GM12864 (cell line): ENCODE measurements around the gene ARHGAP45.
A peak's percentile ranks its signal among the peaks of the same experiment; 100 is the strongest.
"Not testable (repeated sequence)": the region's sequence is repeated elsewhere in the genome, so short reads cannot be mapped to it uniquely, and the experiment has no call there.

ENCODE experiments used
- DNase-seq: peaks from one replicate; pipeline ENCODE4 v3.0.0-alpha.2; 2011; ENCODE audit warnings: low read depth
- H3K4me3 ChIP-seq: 2 replicates; pipeline ENCODE4 v1.5.1; 2011; ENCODE audit warnings: mild to moderate bottlenecking, low read depth, low read length, control low read depth
- TF ChIP-seq, protein P1 (sequence below): IDR thresholded peaks from 2 replicates; pipeline ENCODE4 v1.5.1; 2011; ENCODE audit warnings: low read depth, mild to moderate bottlenecking, moderate library complexity, low read length, control low read depth, inconsistent platforms; ENCODE audit errors: missing control alignments

ARHGAP45 gene

DNA sequence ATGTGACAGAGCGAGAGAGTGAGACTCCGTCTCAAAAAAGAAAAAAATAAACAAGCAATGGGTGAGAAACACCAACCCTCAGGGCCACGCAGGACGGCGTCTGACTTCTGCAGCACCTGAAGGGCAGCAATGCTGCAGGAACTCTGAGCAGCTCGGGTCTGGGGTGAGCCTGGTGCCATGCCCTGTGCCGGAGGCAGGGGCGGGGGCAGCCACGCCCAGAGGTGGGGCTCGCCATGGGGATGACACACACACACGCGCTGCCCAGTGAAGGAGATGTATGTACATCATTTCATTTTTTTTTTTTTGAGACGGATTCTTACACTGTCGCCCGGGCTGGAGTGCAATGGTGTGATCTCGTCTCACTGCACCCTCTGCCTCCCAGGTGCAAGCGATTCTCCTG is 61.1 kb downstream of the ARHGAP45 start:
- no peak overlapping the region for H3K4me3 ChIP-seq
- TF ChIP-seq, protein P1, sequence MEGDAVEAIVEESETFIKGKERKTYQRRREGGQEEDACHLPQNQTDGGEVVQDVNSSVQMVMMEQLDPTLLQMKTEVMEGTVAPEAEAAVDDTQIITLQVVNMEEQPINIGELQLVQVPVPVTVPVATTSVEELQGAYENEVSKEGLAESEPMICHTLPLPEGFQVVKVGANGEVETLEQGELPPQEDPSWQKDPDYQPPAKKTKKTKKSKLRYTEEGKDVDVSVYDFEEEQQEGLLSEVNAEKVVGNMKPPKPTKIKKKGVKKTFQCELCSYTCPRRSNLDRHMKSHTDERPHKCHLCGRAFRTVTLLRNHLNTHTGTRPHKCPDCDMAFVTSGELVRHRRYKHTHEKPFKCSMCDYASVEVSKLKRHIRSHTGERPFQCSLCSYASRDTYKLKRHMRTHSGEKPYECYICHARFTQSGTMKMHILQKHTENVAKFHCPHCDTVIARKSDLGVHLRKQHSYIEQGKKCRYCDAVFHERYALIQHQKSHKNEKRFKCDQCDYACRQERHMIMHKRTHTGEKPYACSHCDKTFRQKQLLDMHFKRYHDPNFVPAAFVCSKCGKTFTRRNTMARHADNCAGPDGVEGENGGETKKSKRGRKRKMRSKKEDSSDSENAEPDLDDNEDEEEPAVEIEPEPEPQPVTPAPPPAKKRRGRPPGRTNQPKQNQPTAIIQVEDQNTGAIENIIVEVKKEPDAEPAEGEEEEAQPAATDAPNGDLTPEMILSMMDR, result no peak
- no peak for DNase-seq

DNA sequence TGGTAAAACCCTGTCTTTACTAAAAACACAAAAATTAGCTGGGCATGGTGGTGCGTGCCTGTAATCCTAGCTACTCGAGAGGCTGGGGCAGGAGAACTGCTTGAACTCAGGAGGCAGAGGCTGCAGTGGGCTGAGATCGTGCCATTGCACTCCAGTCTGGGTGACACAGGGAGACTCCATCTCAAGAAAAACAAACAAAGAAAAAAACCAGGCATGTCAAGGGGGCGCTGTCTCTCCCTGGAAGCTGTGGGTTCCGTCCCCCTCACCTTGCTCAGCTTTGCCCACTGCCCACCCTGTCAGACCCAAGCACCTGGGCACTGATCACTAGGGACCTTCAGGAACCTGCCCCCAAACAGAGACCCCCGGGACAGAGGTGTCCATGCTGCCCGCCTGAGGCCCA is 62.1 kb downstream of the ARHGAP45 start:
- not testable (repeated sequence) for H3K4me3 ChIP-seq, DNase-seq

DNA sequence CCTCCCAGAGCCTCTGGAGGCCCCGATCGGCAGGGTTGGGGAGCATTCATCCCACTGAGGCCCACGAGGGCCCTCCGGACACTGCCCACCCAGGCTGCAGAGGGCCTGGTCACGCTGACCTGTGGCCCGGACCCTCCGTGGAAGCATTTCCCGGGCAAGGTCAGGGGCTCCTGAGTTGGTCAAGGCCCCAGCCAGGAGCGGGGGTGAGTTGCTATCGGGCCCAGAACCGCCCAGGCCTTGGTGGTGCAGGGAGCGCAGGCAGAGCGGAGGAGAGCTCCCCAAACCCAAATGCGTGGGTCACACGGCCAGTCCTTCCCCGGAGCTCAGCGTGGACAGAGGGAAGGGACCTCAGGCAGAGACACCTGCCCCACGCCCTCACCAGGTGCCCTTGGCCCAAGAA is 62.6 kb downstream of the ARHGAP45 start:
- no peak overlapping the region for H3K4me3 ChIP-seq
- TF ChIP-seq, protein P1, result no peak
- no peak for DNase-seq

DNA sequence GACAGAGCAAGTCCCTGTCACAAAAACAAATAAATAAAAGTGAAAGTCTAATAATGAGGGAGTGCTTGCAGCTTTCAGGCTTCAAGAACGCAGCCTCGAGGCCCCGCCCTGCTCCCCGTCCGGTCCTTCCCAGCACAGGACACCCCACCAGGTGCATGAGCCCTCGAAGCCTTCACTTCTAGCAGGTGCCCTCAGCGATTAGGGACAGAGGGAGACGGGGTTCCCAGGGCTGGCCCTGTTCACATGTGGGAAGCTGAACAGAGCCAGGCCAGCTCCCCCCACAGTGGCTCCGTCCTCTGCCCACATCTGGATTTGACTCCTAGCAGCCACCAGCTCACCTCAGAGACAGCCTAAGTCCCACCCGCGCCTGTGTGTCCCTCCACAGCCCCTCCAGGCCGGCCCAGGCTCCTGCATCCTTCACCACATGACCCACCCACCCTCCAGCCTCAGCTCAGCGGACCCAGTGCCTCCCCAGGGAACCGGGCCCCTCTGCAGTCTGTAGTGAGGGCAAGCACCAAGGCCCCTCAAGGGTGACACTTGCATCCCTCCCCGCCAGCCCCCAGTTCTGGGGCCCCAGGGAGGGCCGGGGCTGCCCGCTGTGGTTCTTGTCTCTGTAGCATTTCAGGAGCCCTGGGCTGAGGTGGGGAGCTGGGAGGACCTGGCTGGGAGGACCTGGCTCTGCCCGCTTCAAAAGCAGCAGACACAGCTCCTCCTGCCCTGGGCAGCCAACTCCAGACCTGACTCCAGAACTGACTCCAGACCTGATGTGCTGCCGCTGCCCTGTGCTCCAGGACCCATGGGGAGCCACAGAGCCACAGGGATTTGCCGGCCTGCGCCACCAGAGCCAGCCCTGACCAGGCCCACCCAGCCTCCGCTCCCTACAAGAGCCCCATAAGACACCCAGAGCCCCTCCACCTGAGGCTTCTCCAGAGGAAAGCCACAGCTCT is 64.1 kb downstream of the ARHGAP45 start:
- TF ChIP-seq, protein P1, result no peak
- peak overlapping the region; percentile 66 for H3K4me3 ChIP-seq
- DNase-seq, result no peak

DNA sequence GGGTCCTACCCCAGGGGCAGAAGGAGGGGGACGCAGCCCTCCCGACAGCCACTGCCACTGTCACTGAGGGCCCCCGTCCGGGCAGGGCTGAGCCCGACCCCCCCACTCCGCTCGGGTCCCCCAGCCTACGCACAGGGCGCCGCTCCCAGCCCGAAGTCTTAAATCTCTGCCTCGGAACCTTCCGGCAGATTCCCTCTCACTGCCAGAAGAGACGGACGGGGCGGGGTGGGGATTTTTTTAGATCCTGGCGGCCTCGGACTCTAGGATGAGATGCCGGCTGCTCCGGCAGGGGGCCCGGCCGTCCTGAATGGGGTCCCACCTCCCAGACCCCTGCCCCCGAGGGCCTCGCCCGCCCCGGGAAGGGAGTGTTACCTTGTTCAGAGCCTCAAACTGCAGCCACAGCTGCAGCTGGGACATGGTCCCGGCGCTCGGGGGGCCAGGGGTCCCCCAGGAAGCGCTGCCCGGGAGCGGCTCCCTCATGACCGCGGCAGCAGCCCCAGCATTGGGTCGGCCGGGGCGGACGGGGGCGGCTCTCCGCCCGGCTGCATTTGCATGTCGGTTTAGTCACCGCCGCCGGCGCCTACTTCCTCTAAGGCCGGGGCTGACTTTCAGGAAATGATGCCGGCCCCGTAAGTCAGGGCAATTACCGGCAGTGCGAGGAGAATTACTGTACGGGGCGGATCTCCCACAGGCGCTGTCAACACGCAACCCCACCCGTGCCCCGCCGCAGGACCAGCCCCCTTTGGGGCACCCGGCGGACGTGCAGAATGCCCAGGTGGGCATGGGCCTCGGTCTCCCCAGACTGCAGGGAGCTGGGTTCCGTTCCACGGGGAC is 65.0 kb downstream of the ARHGAP45 start:
- peak; percentile 60 for DNase-seq

DNA sequence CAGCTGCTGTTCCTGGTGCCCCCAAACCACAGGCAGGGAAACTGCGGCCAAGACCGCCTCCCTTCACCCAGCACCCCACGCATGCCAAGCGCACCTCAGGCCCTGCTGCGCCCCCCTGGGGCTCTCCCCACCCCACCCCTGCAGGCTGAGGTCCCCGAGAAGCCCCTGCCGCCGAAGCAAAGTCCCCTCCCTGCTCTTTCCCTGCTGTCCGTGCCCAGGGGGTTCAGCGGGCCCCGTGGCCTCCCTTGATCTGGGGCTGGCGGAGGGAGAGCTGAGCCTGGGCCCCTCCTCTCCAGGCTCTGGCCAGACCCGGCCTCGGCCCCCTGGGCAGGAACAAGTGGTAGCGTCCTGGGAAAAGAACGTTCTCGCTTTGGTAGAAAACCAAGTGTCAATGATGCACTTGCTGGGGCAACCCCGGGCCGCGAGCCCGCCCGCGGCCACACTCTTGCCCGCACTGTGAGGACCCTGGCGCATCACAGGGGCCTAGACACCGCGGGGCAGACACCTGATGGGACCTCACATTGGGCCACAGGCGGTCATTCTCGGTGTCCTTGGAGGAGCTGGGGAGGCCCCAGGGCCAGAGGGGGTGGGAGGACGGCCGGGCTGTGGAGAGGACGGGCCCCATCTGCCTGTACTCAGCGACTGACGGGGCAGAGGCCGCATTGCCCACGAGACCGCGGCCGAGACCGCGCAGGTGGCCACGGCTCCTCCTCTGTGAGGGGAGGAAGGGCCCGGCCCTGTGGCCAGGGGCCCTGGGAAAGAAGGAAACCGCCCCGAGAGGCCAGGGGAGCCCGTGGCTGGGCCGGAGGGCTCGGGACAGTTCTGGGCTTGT is 65.8 kb downstream of the ARHGAP45 start:
- TF ChIP-seq, protein P1, result no peak
- H3K4me3 ChIP-seq, result peak overlapping the region; percentile 66
- DNase-seq, result no peak

More for the DNA sequence above, 65.0 kb downstream of the ARHGAP45 start:
- H3K4me3 ChIP-seq, result peak overlapping the region; percentile 66
- TF ChIP-seq, protein P1, result peak; percentile 3
